Stimulated activated effector memory CD8-positive, alpha-beta T cell treated with anti-CD3 and anti-CD28 coated beads, Interleukin-12 subunit alpha, Interleukin-12 subunit beta, amount 100 ng/mL, for 72 hours (primary cell): ENCODE measurements around the gene ATG7.
"Not testable (repeated sequence)": the region's sequence is repeated elsewhere in the genome, so short reads cannot be mapped to it uniquely, and the experiment has no call there.

Experiments
- ATAC-seq: fragments of 150-1000 bp; cut with Tn5 transposase; 2 replicates; pipeline ENCODE4 v1.10.0; 2021
- DNase-seq, 2 donors: peaks; one replicate each; pipeline ENCODE4 v3.0.0; 2021 to 2022; ENCODE audit warnings: low spot score in 2 of 2
- H3K27ac Mint-ChIP-seq: one replicate; pipeline ENCODE4 v1.8.0; 2022; ENCODE audit warnings: mild to moderate bottlenecking, mixed read lengths
- H3K36me3 Mint-ChIP-seq: one replicate; pipeline ENCODE4 v1.8.0; 2022; ENCODE audit warnings: mild to moderate bottlenecking, mixed read lengths
- H3K4me1 Mint-ChIP-seq: one replicate; pipeline ENCODE4 v1.8.0; 2022; ENCODE audit warnings: mixed read lengths
- H3K4me3 Mint-ChIP-seq: one replicate; pipeline ENCODE4 v1.8.0; 2022; ENCODE audit warnings: mild to moderate bottlenecking, mixed read lengths
- H3K9me3 Mint-ChIP-seq: one replicate; pipeline ENCODE4 v1.8.0; 2022; ENCODE audit warnings: mixed read lengths

ATG7 gene

GRCh38 chr3:11452885-11453847 is 181.0 kb downstream of the ATG7 start:
- Mint-ChIP-seq H3K9me3 (no peaks in the 10 kb centered on the region), H3K27ac (no peak overlapping the region), H3K4me3 (no peak overlapping the region), H3K4me1 (peaks cover 3% of the 10 kb centered on the region), H3K36me3 (no peaks in the 10 kb centered on the region)
- ATAC-seq (no peak), DNase-seq (no peak)

GRCh38 chr3:11455956-11456355 is 183.8 kb downstream of the ATG7 start:
- ATAC-seq (no peak), DNase-seq (no peak)
- H3K4me1 Mint-ChIP-seq = no peaks in the 10 kb centered on the region
- no peak overlapping the region for H3K27ac Mint-ChIP-seq
- H3K4me3 Mint-ChIP-seq = no peak overlapping the region
- no peaks in the 10 kb centered on the region for H3K36me3 Mint-ChIP-seq
- no peaks in the 10 kb centered on the region for H3K9me3 Mint-ChIP-seq

GRCh38 chr3:11457135-11457534 is 184.9 kb downstream of the ATG7 start:
- Mint-ChIP-seq H3K36me3 (no peaks in the 10 kb centered on the region), H3K9me3 (no peaks in the 10 kb centered on the region), H3K4me3 (no peak overlapping the region), H3K4me1 (no peaks in the 10 kb centered on the region), H3K27ac (no peak overlapping the region)
- no peak for DNase-seq
- ATAC-seq = no peak

GRCh38 chr3:11459186-11459824 is 187.1 kb downstream of the ATG7 start:
- Mint-ChIP-seq H3K4me1 (no peaks in the 10 kb centered on the region), H3K4me3 (no peak overlapping the region), H3K9me3 (no peaks in the 10 kb centered on the region), H3K36me3 (no peaks in the 10 kb centered on the region), H3K27ac (no peak overlapping the region)
- no peak for DNase-seq
- no peak for ATAC-seq

GRCh38 chr3:11461226-11461625 is 189.0 kb downstream of the ATG7 start:
- no peak for ATAC-seq

GRCh38 chr3:11462673-11463072 is 190.5 kb downstream of the ATG7 start:
- not testable (repeated sequence) for H3K4me1 Mint-ChIP-seq, ATAC-seq, H3K27ac Mint-ChIP-seq, H3K36me3 Mint-ChIP-seq, H3K4me3 Mint-ChIP-seq, H3K9me3 Mint-ChIP-seq, DNase-seq

More at GRCh38 chr3:11461226-11461625, 189.0 kb downstream of the ATG7 start:
- H3K4me3 Mint-ChIP-seq = no peak overlapping the region
- no peaks in the 10 kb centered on the region for H3K36me3 Mint-ChIP-seq
- H3K27ac Mint-ChIP-seq = no peak overlapping the region
- H3K9me3 Mint-ChIP-seq = no peaks in the 10 kb centered on the region
- DNase-seq = no peak
- no peaks in the 10 kb centered on the region for H3K4me1 Mint-ChIP-seq

GRCh38 chr3:11463591-11463990 is 191.4 kb downstream of the ATG7 start:
- Mint-ChIP-seq H3K36me3 (peaks cover 9% of the 10 kb centered on the region), H3K9me3 (no peaks in the 10 kb centered on the region), H3K4me3 (no peak overlapping the region), H3K4me1 (no peaks in the 10 kb centered on the region), H3K27ac (peak overlapping the region; percentile 39)
- ATAC-seq (no peak), DNase-seq (no peak)

GRCh38 chr3:11464356-11464755 is 192.2 kb downstream of the ATG7 start:
- no peak for ATAC-seq
- H3K27ac Mint-ChIP-seq = no peak overlapping the region
- no peaks in the 10 kb centered on the region for H3K9me3 Mint-ChIP-seq
- H3K4me1 Mint-ChIP-seq = no peaks in the 10 kb centered on the region
- no peak for DNase-seq
- peaks cover 11% of the 10 kb centered on the region for H3K36me3 Mint-ChIP-seq
- H3K4me3 Mint-ChIP-seq = no peak overlapping the region

- H3K9me3 Mint-ChIP-seq = no peaks in the 10 kb centered on the region
- H3K27ac Mint-ChIP-seq = no peak overlapping the region
- peaks cover 11% of the 10 kb centered on the region for H3K36me3 Mint-ChIP-seq
- H3K4me3 Mint-ChIP-seq = no peak overlapping the region
- DNase-seq (no peak), ATAC-seq (no peak)
- H3K4me1 Mint-ChIP-seq = no peaks in the 10 kb centered on the region
Measured at GRCh38 chr3:11465744-11466616, 193.8 kb downstream of the ATG7 start.

GRCh38 chr3:11467875-11468274 is 195.7 kb downstream of the ATG7 start:
- no peak for DNase-seq
- no peaks in the 10 kb centered on the region for H3K4me1 Mint-ChIP-seq
- ATAC-seq = no peak
- H3K27ac Mint-ChIP-seq = no peak overlapping the region
- no peak overlapping the region for H3K4me3 Mint-ChIP-seq
- H3K36me3 Mint-ChIP-seq = peaks cover 11% of the 10 kb centered on the region
- H3K9me3 Mint-ChIP-seq = no peaks in the 10 kb centered on the region

GRCh38 chr3:11470031-11470853 is 198.0 kb downstream of the ATG7 start:
- Mint-ChIP-seq H3K36me3 (peaks cover 11% of the 10 kb centered on the region), H3K4me3 (no peak overlapping the region), H3K4me1 (no peaks in the 10 kb centered on the region), H3K9me3 (no peaks in the 10 kb centered on the region), H3K27ac (no peak overlapping the region)
- ATAC-seq (no peak), DNase-seq (no peak)

GRCh38 chr3:11475324-11475723 is 203.1 kb downstream of the ATG7 start:
- Mint-ChIP-seq H3K9me3 (no peaks in the 10 kb centered on the region), H3K27ac (no peak overlapping the region), H3K4me3 (no peak overlapping the region), H3K36me3 (no peaks in the 10 kb centered on the region), H3K4me1 (no peaks in the 10 kb centered on the region)
- DNase-seq (no peak), ATAC-seq (no peak)

- Mint-ChIP-seq H3K36me3 (no peaks in the 10 kb centered on the region), H3K4me1 (no peaks in the 10 kb centered on the region), H3K27ac (peak overlapping the region; percentile 29), H3K9me3 (no peaks in the 10 kb centered on the region), H3K4me3 (no peak overlapping the region)
- DNase-seq = no peak
- ATAC-seq = no peak
Measured at GRCh38 chr3:11476735-11477144, 204.5 kb downstream of the ATG7 start.

- Mint-ChIP-seq H3K9me3 (no peaks in the 10 kb centered on the region), H3K4me1 (no peaks in the 10 kb centered on the region), H3K4me3 (no peak overlapping the region), H3K36me3 (no peaks in the 10 kb centered on the region), H3K27ac (peak overlapping the region; percentile 29)
- ATAC-seq (no peak), DNase-seq (no peak)
Measured at GRCh38 chr3:11477407-11477911, 205.3 kb downstream of the ATG7 start.
